HL-60/S4 (cell line): ENCODE results near the gene ZNF273.

Experiments
- in situ Hi-C: fragments of 300-500 bp; cut with MboI; formaldehyde crosslinking; loops from 2 replicates; pipeline ENCODE4 v1.14.3; 2022; ENCODE audit warnings: low sequenced_read_pairs

ZNF273 gene

GRCh38 chr7:64876792-64877713 is 26.0 kb upstream of the ZNF273 start:
- in situ Hi-C loops: no loop called here

DNA sequence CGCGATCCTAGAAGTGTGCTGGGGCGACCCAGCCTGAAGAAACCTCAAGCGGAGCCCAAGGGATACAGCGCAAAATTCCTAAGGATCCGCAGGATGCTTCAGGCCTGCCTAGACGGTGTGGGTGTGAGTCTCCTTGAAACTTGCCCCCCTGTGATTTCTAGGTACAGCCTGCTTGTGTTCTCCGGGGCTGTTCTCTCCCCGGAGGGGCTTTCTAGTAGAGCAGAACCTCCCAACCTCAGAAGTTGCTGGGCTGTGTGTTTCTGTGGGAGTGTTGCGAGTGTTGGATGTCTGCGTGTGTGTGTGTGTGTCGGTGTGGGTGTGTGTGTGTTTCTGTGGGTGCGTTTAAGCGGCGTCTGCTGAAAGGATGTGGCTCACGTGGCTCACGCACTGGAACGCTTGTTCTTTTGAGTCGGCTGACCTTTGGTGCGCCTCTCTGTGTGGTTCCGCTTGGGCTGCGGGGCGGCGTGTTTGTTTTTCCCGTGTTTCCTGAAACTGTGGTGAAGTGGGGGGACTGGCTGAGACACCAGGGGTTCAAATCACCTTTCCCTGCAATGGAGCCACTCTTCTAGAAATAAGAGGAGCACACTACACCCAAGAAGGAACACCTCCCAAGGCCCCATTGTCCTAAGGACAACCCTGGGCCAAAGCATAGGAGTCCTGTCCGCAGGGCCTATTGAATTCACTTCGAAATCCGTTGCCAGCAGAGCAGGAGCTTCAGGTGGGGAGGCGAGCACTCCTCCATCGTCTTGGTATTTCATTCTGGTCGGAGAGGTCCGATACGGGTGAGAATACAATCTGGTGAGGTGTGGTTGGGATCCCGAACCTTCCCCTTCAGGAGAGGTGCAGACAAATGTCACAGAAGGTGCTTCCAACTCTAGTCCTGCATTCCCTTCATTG is 25.1 kb upstream of the ZNF273 start:
- in situ Hi-C loops: no loop called here

DNA sequence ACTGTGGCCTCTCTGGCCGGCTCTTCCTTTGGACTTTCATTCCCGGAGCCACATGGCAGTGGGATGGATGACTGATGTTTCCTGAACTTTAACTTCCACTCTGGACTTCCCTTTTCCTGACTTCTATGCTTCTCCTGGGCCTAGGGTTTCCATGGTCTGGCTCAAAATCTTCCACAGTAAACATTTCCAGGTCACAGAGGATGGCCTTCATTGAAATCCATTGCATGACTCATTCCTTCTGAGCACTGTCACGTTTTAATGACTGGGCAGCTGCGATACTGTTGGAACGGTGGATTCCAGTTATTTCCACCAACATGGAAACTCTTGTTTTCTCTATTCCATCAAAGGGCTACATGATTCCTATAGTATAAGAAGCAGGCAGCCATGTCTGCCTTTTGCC is 24.4 kb upstream of the ZNF273 start:
- in situ Hi-C loops: no loop called here

DNA sequence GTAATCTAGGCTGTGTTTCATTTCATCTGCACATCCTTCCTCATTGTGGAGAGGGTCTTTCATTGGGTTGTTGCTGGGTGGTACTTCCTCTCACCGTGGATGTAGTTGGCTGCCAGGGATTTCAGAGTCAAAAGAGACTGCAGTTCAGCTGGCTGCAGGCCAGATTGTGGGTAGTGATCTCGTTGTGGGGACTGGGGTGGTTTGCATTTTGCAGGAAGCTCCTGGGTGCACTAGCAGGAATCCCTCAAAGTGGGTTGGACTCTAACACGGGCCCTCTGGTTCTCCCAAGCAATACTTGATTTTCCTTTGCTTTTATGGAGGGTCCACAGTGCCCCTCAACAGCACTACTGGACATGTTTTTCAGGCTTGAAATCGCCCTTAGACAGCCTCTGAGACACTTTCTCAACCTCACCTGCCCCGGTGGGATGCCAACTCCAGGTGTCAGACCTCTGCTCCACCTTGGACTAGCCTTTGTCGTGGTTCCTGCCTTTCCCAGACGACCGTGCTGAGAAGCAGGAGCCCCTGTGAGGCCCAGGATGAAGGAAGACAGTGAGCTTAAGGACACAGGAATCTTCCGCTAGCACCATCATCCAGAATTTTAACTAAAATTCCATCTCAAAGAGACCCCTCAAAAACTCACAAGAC is 23.9 kb upstream of the ZNF273 start:
- in situ Hi-C loops: no loop called here

GRCh38 chr7:64879800-64880199 is 23.3 kb upstream of the ZNF273 start:
- in situ Hi-C loops: no loop called here

GRCh38 chr7:64880322-64881297 is 22.5 kb upstream of the ZNF273 start:
- in situ Hi-C loops: no loop called here

GRCh38 chr7:64881461-64882287 is 21.4 kb upstream of the ZNF273 start:
- in situ Hi-C loops: no loop called here

GRCh38 chr7:64882341-64883112 is 20.5 kb upstream of the ZNF273 start:
- in situ Hi-C loops: no loop called here

DNA sequence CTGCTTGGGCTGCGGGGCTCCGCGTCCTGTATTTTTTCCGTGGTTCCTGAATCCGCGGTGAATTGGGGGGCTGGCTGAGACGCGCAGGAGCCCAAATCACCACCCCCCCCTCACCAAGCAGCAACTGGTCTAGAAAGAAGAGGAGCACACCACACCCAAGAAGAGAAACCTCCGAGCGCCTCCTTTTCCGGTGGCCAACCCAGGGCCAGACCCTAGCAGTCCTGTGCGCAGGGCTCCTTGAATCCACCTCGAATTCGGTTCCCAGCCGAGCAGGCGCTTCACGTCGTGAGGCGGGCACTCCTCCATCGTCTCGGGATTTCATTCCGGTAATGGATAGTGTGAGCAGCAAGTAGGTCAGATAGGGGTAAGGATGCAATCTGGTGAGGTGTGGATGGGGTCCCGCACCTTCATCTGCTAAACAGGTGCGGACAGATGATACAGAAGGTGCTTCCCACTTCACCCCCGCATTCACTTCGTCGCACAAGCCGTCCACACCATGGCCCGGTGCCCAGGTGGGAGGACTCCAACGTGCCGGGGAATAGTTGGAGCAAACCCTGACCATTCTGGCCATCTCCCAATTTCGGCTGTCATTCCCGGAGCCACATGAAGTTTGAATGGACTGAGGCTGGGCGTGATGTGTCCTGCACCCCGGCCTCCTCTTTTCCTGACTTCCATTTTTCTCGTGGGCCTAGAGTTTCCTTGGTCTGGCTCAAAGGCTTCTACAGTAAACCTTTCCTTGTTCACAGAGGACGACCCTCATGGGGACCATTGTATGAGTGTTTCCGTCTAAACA is 19.8 kb upstream of the ZNF273 start:
- in situ Hi-C loops: no loop called here

- in situ Hi-C loops: no loop called here
Observed at GRCh38 chr7:64884085-64884912, 18.8 kb upstream of the ZNF273 start.

GRCh38 chr7:64884913-64885370 is 18.1 kb upstream of the ZNF273 start:
- in situ Hi-C loops: no loop called here

DNA sequence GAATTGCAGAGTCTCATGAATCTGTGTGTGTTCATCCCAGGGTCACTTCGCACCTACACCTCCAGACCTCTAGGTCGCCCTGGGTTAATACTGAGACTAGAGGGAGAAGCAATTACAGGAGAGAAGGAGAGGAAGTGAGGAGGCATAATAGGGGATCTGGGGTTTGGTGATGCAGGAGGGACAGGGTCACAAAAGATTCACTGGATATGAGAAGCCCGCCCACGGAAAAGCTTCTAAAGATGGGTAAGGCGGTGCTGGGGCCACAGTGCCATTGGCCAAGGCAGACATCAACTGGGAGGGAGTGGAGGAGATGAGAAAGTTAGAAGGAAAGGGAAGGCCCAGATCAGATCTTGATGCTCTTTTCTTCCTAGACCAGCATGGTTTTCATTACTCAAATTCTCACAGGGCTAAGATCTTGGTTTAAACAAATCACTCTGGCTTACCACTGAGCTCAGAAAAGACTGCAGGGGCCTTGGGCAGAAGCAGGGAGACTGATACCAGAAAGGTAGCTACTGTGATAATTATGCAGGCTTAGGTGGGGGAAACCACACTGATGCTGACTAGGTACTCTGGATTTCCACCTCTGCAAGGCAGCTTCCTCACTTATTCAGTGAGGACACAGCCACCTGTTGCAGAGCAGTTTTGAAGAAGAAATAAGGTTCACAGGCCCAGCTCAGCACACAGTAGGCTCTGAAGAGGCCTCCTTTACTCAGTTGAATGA is 17.4 kb upstream of the ZNF273 start:
- in situ Hi-C loops: no loop called here

DNA sequence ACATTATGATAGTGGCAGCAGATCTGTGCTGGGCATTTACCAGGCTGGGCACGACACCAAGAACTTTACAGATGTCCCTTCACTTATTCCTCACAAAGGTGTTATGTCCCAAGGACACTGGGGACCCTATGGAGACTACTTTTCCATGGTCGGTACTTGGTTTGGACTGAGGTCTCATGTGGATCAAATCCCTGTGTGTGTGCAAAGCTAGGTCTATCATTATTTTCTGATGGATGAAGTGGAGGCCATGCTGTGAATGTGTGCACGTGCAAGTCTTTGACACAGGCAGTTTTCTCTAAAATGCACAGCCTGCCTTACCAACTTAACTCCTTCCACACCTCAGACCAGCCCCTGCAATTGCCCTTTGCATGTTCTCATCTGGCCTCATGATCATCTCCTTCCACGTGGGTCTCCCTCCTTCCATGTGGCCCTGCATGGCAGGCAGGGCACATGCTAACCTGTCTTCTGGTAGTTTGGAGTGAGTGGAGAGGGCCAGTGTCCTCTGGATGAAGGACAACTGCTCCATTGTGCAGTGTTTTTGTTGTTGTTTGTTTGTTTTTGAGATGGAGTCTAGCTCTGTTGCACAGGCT is 16.0 kb upstream of the ZNF273 start:
- in situ Hi-C loops: no loop called here

DNA sequence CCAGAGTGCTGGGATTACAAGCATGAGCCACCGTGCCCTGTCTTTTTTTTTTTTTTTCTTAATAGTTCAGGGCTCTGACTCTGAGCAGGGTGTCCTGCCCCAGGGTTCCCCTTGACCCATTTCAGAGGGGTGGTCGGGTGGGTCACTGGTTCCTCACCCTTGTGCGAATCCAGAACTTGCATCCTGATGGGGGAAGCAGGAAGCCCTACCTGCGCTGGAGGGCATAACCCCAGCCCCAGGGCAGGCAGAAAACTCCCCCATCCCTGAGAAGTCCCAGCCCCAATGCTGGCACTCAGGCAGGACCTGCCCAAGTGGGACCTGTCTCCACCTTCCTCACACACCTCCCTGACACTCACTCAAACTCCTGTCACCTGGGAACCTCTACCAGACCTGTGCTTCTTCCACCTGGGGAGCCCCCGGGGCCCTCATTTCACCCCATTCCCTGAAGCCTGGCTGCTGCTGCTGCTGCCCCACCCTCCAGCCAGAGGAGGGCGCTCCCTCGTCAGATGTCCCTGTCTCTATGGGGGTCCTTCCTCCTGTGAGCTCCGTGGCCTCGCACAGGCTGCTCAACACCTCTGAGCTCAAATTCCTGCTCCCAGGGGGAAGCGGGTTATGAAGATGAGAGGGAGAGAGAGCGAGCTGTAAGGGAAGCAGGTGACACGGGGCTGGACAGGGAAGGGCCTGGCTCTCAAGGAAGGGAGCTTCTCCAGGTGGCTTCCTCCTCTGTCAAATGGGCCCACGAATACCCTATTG is 15.1 kb upstream of the ZNF273 start:
- in situ Hi-C loops: no loop called here

DNA sequence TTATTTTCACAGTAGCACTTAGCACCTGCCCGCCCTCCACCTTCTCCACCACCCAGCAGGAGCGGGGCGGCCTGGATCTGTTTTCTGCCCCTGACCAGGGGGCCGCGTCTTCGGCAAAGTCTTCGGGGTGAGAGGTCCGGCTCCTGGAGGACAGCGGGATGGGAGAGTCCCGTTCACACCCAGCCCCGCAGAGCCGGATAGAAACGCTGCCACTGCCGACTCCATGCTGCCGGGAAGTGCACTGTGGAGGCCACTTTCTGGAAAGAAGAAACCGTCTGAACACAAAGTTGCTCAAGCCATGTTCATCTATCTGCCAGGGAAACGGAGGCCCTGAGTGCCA is 14.5 kb upstream of the ZNF273 start:
- in situ Hi-C loops: no loop called here
